Neuronal stem cell (in vitro differentiated cells): ENCODE results near the gene C1orf116.

Source experiments
- DNase-seq: peaks from one replicate; pipeline ENCODE4 v3.0.0-alpha.2; 2013; ENCODE audit warnings: low spot score
- H2AFZ ChIP-seq: one replicate; pipeline ENCODE4 v1.6.1; 2013; ENCODE audit warnings: mild to moderate bottlenecking, low read length, inconsistent platforms
- H2AK5ac ChIP-seq: 2 replicates; pipeline ENCODE4 v1.6.1; 2013; ENCODE audit warnings: low read depth, mild to moderate bottlenecking, inconsistent platforms, low read length, moderate library complexity, mixed read lengths
- H2BK120ac ChIP-seq: 2 replicates; pipeline ENCODE4 v1.6.1; 2013; ENCODE audit warnings: low read depth, mild to moderate bottlenecking, inconsistent platforms, low read length, moderate library complexity, mixed read lengths
- H2BK12ac ChIP-seq: one replicate; pipeline ENCODE4 v1.6.1; 2013; ENCODE audit warnings: low read length, inconsistent platforms
- H2BK15ac ChIP-seq: 2 replicates; pipeline ENCODE4 v1.6.1; 2013; ENCODE audit warnings: mild to moderate bottlenecking, low read length, inconsistent platforms, mixed read lengths
- H2BK5ac ChIP-seq: one replicate; pipeline ENCODE4 v1.6.1; 2013; ENCODE audit warnings: inconsistent platforms, mild to moderate bottlenecking, low read length, moderate library complexity
- H3K14ac ChIP-seq: one replicate; pipeline ENCODE4 v1.6.1; 2013; ENCODE audit warnings: low read length, inconsistent platforms
- H3K18ac ChIP-seq: 2 replicates; pipeline ENCODE4 v1.6.1; 2013; ENCODE audit warnings: low read length, inconsistent platforms
- H3K23ac ChIP-seq: 2 replicates; pipeline ENCODE4 v1.6.1; 2013; ENCODE audit warnings: low read depth, mild to moderate bottlenecking, mixed read lengths, low read length, inconsistent platforms; ENCODE audit not compliant: poor library complexity
- H3K27ac ChIP-seq: replicated peaks from 3 replicates; pipeline ENCODE4 v1.5.1; 2013; ENCODE audit warnings: low read length, inconsistent platforms
- H3K27me3 ChIP-seq, 3 experiments: 2 replicates each; pipeline ENCODE4 v1.6.1; 2013; ENCODE audit warnings: low read length in 3 of 3, mild to moderate bottlenecking in 2 of 3, inconsistent platforms in 1 of 3, low read depth in 1 of 3, mixed read lengths in 1 of 3, moderate library complexity in 1 of 3; ENCODE audit not compliant: control insufficient read depth in 3 of 3, insufficient read depth in 3 of 3
- H3K36me3 ChIP-seq, 2 donors: replicated peaks in 1 of 2; 2 replicates each; pipeline ENCODE4 v1.6.1; 2013; ENCODE audit warnings: low read length in 2 of 2; ENCODE audit not compliant: control insufficient read depth in 2 of 2, insufficient read depth in 2 of 2
- H3K4ac ChIP-seq: 2 replicates; pipeline ENCODE4 v1.6.1; 2013; ENCODE audit warnings: inconsistent platforms, mild to moderate bottlenecking, low read length, moderate library complexity
- H3K4me1 ChIP-seq, 2 donors: 1 replicate in 1 of 2; 2 replicates in 1 of 2; pipeline ENCODE4 v1.6.1; 2013; ENCODE audit warnings: low read length in 2 of 2, low read depth in 1 of 2; ENCODE audit not compliant: control insufficient read depth in 2 of 2, insufficient read depth in 1 of 2
- H3K4me2 ChIP-seq: one replicate; pipeline ENCODE4 v1.6.1; 2013; ENCODE audit warnings: mild to moderate bottlenecking, low read length, inconsistent platforms; ENCODE audit not compliant: insufficient read depth, poor library complexity, severe bottlenecking
- H3K4me3 ChIP-seq, 2 donors: 2 replicates each; pipeline ENCODE4 v1.5.1; 2013; ENCODE audit warnings: low read length in 2 of 2, mild to moderate bottlenecking in 2 of 2, inconsistent platforms in 1 of 2, moderate library complexity in 1 of 2
- H3K79me1 ChIP-seq: one replicate; pipeline ENCODE4 v1.6.1; 2013; ENCODE audit warnings: low read depth, mild to moderate bottlenecking, inconsistent platforms, low read length, moderate library complexity
- H3K9ac ChIP-seq: one replicate; pipeline ENCODE4 v1.6.1; 2013; ENCODE audit warnings: mild to moderate bottlenecking, low read depth, low read length, inconsistent platforms; ENCODE audit not compliant: poor library complexity
- H3K9me3 ChIP-seq, 2 donors: replicated peaks in 1 of 2; 2 replicates each; pipeline versions ENCODE3 to v1.6.1; 2013; ENCODE audit warnings: low read length in 2 of 2, mild to moderate bottlenecking in 2 of 2, inconsistent platforms in 1 of 2, low read depth in 1 of 2, mixed read lengths in 1 of 2, moderate library complexity in 1 of 2; ENCODE audit not compliant: control insufficient read depth in 2 of 2, insufficient read depth in 1 of 2
- H4K8ac ChIP-seq: one replicate; pipeline ENCODE4 v1.6.1; 2013; ENCODE audit warnings: low read depth, mild to moderate bottlenecking, inconsistent platforms, low read length, moderate library complexity
- H4K91ac ChIP-seq: one replicate; pipeline ENCODE4 v1.6.1; 2013; ENCODE audit warnings: low read length, low read depth, mild to moderate bottlenecking, inconsistent platforms; ENCODE audit not compliant: poor library complexity
- WGBS, 2 donors: extraction: QIAGEN DNeasy Blood & Tissue Kit; methylation state at CpG; one replicate each; pipeline ENCODE4 v1.1.7; 2013; ENCODE audit warnings: missing lambda C conversion rate in 2 of 2, mixed read lengths in 1 of 2; ENCODE audit not compliant: insufficient read length in 2 of 2, insufficient replicate concordance in 1 of 2; ENCODE audit errors: extremely low coverage in 2 of 2; 5-methylcytosine and 5-hydroxymethylcytosine counted together

C1orf116 gene

DNA sequence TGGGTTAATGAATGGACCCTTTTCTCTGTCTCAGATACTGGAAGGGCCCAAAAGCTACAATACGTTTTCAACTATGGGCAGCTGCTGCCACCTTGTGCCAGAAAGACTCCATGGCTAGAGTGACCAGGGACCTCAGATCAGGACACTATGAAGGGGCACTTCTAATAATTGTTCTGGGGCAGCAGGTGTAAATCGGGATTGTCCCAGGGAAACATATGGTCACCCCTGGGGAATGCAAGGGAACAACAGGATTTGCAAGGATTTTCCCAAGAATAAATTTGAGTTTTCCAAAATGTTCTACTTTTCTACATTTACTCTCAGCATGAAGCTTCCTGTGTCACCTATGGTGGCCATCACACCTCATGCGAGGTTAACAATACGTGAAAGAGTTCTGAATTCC, 50.3 kb downstream of the C1orf116 start:
- Histone ChIP-seq H3K18ac (no peak overlapping the region), H3K4me1 (peaks cover 0 to 2% of the 10 kb centered on the region in 2 donors), H3K4me2 (no peak overlapping the region), H2BK12ac (no peak overlapping the region), H2AFZ (no peak overlapping the region), H3K9ac (no peak overlapping the region), H3K27ac (no peak overlapping the region), H3K27me3 (peaks cover 0 to 9% (median 0%) of the 10 kb centered on the region in 3 experiments), H3K4ac (no peak overlapping the region), H2AK5ac (no peak overlapping the region), H2BK15ac (no peak overlapping the region), H3K4me3 (no peak overlapping the region), H4K8ac (no peak overlapping the region), H3K9me3 (no peaks in the 10 kb centered on the region), H2BK5ac (no peak overlapping the region), H3K23ac (no peak overlapping the region), H4K91ac (no peak overlapping the region), H3K79me1 (no peaks in the 10 kb centered on the region), H3K36me3 (no peaks in the 10 kb centered on the region), H3K14ac (no peak overlapping the region), H2BK120ac (no peak overlapping the region)
- peak; percentile 40 for DNase-seq
- WGBS, 2 donors: no CpG with 5 or more reads among the region's 4 CpGs

DNA sequence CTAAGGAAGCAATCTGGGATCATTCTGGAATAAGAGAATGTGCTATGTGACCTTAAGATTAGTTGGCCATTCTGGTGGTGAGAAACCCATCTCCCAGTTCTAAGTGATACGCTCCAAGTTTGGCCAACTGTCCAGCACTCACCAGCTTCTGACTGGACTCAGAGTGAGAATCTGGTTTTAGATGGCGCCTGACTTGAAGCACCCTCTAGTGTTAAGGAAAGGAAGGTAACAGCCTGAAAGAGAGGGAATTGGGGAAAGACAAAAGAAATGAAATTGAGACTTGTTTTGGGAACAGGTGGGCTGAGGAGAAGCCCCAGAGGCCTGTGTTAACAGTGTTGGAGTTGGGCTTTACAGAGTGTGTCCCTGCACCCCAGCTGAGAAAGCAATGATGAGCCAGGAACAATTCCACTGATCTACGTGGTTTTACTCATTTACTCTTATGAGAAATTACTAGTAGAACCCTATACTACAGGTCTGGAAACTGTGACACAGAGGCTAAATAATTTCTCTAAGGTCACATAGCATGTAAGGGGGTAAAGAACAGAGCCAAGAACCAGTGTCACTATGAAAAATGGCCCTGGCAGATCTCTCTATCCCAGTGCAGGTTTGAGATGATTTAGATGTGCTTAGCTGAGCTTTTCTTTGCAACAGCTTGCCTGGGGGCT, 53.0 kb downstream of the C1orf116 start:
- Histone ChIP-seq H3K79me1 (no peaks in the 10 kb centered on the region), H2BK5ac (no peak overlapping the region), H4K8ac (no peak overlapping the region), H3K4me2 (no peak overlapping the region), H2AK5ac (no peak overlapping the region), H3K18ac (no peak overlapping the region), H3K4me1 (no peaks in the 10 kb centered on the region), H4K91ac (no peak overlapping the region), H2BK12ac (no peak overlapping the region), H3K36me3 (no peaks in the 10 kb centered on the region), H3K9me3 (no peaks in the 10 kb centered on the region), H3K4me3 (no peak overlapping the region), H3K4ac (no peak overlapping the region), H3K23ac (no peak overlapping the region), H3K27me3 (no peaks in the 10 kb centered on the region), H3K9ac (no peak overlapping the region), H3K14ac (no peak overlapping the region), H2BK120ac (no peak overlapping the region), H2BK15ac (no peak overlapping the region), H2AFZ (no peak overlapping the region), H3K27ac (no peak overlapping the region)
- no peak for DNase-seq
- WGBS, 2 donors: no CpG with 5 or more reads among the region's 3 CpGs

DNA sequence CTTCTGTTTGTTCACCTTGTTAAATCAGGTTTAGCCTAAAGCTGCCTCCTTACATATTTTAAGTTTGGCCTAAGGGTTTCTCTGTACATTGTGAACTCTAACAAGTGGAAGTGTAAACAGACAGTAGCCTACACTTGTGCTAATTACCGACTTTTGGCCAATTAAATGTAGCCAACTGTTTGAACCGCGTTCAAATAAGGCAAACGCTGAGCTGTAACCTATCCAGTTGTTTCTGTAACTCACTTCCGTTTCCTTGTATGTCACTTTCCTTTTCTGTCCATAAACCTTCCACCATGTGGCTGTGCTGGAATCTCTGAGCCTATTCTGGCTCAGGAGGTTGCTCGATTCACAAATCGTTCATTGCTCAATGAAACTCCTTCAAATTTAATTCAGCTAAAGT, 54.3 kb downstream of the C1orf116 start:
- H3K14ac ChIP-seq: no peak overlapping the region
- peaks cover 0 to 5% (median 0%) of the 10 kb centered on the region in 3 experiments for H3K27me3 ChIP-seq
- H3K23ac ChIP-seq: no peak overlapping the region
- DNase-seq: no peak
- no peak overlapping the region for H3K18ac ChIP-seq
- no peak overlapping the region for H3K27ac ChIP-seq
- no peak overlapping the region for H3K4me3 ChIP-seq
- no peak overlapping the region for H2BK12ac ChIP-seq
- no peak overlapping the region for H4K8ac ChIP-seq
- H3K79me1 ChIP-seq: no peaks in the 10 kb centered on the region
- no peaks in the 10 kb centered on the region for H3K9me3 ChIP-seq
- no peak overlapping the region for H4K91ac ChIP-seq
- H2BK120ac ChIP-seq: no peak overlapping the region
- no peak overlapping the region for H3K9ac ChIP-seq
- H3K4me1 ChIP-seq: no peaks in the 10 kb centered on the region
- no peak overlapping the region for H2BK5ac ChIP-seq
- no peak overlapping the region for H2AK5ac ChIP-seq
- H3K4me2 ChIP-seq: no peak overlapping the region
- no peak overlapping the region for H2BK15ac ChIP-seq
- no CpG with 5 or more reads among the region's 7 CpGs for WGBS, 2 donors
- no peaks in the 10 kb centered on the region for H3K36me3 ChIP-seq
- H3K4ac ChIP-seq: no peak overlapping the region
- H2AFZ ChIP-seq: no peak overlapping the region

DNA sequence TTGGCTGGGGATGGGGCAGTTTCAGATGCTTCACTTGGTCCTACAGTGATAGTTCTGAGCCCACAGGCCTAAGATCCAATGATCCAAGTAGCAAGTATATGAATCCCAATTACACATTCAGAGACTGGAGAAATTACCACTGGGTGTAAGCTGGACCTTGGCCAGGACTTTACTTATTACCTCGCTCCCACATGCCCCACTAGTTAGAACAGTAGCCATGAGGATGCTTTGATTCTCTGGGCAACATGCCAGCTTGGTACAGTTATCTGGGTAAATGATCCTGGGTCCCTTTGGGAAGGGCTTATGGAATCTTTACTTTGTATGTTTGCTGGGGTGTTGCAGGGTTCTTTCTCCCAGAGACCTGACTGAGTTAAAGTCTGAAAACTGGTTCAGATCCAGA, 57.2 kb downstream of the C1orf116 start:
- H2BK5ac ChIP-seq: no peak overlapping the region
- H3K27ac ChIP-seq: no peak overlapping the region
- no peaks in the 10 kb centered on the region for H3K36me3 ChIP-seq
- H3K4ac ChIP-seq: no peak overlapping the region
- WGBS, 2 donors: no CpG with 5 or more reads among the region's 1 CpG
- no peak overlapping the region for H2BK120ac ChIP-seq
- H3K14ac ChIP-seq: no peak overlapping the region
- DNase-seq: no peak
- no peak overlapping the region for H4K8ac ChIP-seq
- H3K79me1 ChIP-seq: no peaks in the 10 kb centered on the region
- no peak overlapping the region for H3K9ac ChIP-seq
- no peak overlapping the region for H3K4me3 ChIP-seq
- no peak overlapping the region for H2BK15ac ChIP-seq
- no peak overlapping the region for H2AK5ac ChIP-seq
- no peak overlapping the region for H3K4me2 ChIP-seq
- H2AFZ ChIP-seq: no peak overlapping the region
- H2BK12ac ChIP-seq: no peak overlapping the region
- H3K18ac ChIP-seq: no peak overlapping the region
- no peak overlapping the region for H4K91ac ChIP-seq
- H3K9me3 ChIP-seq: no peaks in the 10 kb centered on the region
- H3K23ac ChIP-seq: no peak overlapping the region
- H3K27me3 ChIP-seq: peaks cover 0 to 13% (median 0%) of the 10 kb centered on the region in 3 experiments
- H3K4me1 ChIP-seq: no peaks in the 10 kb centered on the region
